ENCODE data around the gene TPI1.

DNA sequence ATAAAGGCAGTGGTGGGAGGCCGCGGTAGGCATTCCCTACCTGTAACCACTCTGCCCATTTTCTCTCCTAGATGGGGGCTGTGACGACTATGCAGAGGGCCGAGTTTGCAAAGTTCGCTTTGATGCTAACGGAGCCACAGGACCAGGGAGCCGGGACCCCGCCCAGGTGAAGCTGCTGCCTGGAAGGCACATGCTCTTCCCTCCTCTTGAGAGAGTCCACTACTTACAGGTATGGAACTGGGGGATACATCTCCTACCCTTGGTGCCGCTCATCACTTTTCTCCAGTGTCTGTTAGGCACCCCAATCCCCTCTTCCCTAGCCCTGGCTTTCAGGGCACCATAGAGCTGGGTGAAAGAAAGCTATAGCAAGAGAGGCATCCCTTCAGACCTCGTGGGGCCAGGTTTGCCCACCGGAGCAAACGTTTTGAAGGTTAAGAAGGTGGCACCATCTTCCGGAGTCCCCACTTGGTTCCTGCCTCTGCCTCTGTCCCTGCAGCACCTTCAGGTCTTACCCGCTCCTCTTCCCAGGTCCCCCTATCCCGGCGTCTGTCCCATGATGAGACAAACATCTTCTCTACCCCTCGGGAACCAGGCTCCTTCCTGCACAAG, 41.1 kb upstream of the TPI1 start:
- no peak for TF ChIP-seq POLR2A (IDR thresholded peaks at IDR 0.05)
- TF ChIP-seq, protein P1, sequence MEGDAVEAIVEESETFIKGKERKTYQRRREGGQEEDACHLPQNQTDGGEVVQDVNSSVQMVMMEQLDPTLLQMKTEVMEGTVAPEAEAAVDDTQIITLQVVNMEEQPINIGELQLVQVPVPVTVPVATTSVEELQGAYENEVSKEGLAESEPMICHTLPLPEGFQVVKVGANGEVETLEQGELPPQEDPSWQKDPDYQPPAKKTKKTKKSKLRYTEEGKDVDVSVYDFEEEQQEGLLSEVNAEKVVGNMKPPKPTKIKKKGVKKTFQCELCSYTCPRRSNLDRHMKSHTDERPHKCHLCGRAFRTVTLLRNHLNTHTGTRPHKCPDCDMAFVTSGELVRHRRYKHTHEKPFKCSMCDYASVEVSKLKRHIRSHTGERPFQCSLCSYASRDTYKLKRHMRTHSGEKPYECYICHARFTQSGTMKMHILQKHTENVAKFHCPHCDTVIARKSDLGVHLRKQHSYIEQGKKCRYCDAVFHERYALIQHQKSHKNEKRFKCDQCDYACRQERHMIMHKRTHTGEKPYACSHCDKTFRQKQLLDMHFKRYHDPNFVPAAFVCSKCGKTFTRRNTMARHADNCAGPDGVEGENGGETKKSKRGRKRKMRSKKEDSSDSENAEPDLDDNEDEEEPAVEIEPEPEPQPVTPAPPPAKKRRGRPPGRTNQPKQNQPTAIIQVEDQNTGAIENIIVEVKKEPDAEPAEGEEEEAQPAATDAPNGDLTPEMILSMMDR (IDR thresholded peaks at IDR 0.05): no peak
